Stomach (tissue), 4 donors: ENCODE data around the gene HPN.
"Not testable (repeated sequence)": the region's sequence is repeated elsewhere in the genome, so short reads cannot be mapped to it uniquely, and the experiment has no call there.

Source experiments
- CTCF ChIP-seq, 7 experiments: fragments of 450-650 bp in 4 of 7; fragments of 200-600 bp in 3 of 7; sonication (generic) in 3 of 7; IDR thresholded peaks; one replicate each; pipeline ENCODE4 v1.5.1; 2016 to 2019; ENCODE audit warnings: antibody characterized with exemption in 7 of 7, control low read depth in 2 of 7, mild to moderate bottlenecking in 1 of 7
- EP300 ChIP-seq: sonication (generic); formaldehyde crosslinking; IDR thresholded peaks from one replicate; pipeline ENCODE4 v1.6.1; 2017; ENCODE audit warnings: antibody characterized with exemption
- POLR2A ChIP-seq, 4 donors: fragments of 450-650 bp; IDR thresholded peaks; one replicate each; pipeline ENCODE4 v1.6.1; 2016; ENCODE audit warnings: antibody characterized with exemption in 4 of 4, control low read depth in 2 of 4, mild to moderate bottlenecking in 1 of 4, moderate library complexity in 1 of 4
- POLR2AphosphoS5 ChIP-seq, 3 donors: sonication (generic); formaldehyde crosslinking; IDR thresholded peaks; one replicate each; pipeline ENCODE4 v1.6.1; 2016; ENCODE audit warnings: antibody characterized with exemption in 3 of 3

- not testable (repeated sequence) for TF ChIP-seq EP300; CTCF (IDR thresholded peaks at IDR 0.05); POLR2A (IDR thresholded peaks at IDR 0.05); POLR2AphosphoS5 (IDR thresholded peaks at IDR 0.05)
Measured at GRCh38 chr19:35029275-35029736, 12.2 kb upstream of the HPN start.
